Measurements from ENCODE around the gene PRCC.

PRCC gene

GRCh38 chr1:156813750-156814570 is 46.6 kb downstream of the PRCC start:
- H3F3A ChIP-seq (ENCODE audit: insufficient read depth, low read length), result no peaks in the 10 kb centered on the region
- TF ChIP-seq CTCF (IDR thresholded peaks at IDR 0.05; ENCODE audit: low read length) (peak; percentile 62), EZH2 (IDR thresholded peaks at IDR 0.05; ENCODE audit: borderline replicate concordance, low read length) (no peak)
- no peaks in the 10 kb centered on the region for H3K9me3 ChIP-seq (ENCODE audit: low read length)
- peaks cover 22% of the 10 kb centered on the region for H3K4me1 ChIP-seq (ENCODE audit: insufficient read depth, low read length, severe bottlenecking)
- H3K4me2 ChIP-seq (ENCODE audit: low read length), result peak overlapping the region; percentile 64
- H3K79me2 ChIP-seq (ENCODE audit: insufficient read depth, low read length), result no peaks in the 10 kb centered on the region
- peak overlapping the region; percentile 30; the same call in 1 of the 2 replicates for H3K9ac ChIP-seq (ENCODE audit: low read length)
- no peak overlapping the region for H2AFZ ChIP-seq (ENCODE audit: low read length)
- peak overlapping the region; percentile 53 for H3K4me3 ChIP-seq (ENCODE audit: low read depth, low read length, poor library complexity, severe bottlenecking)
- no peaks in the 10 kb centered on the region for H3K27me3 ChIP-seq (ENCODE audit: insufficient read depth, low read length)
- no peaks in the 10 kb centered on the region for H4K20me1 ChIP-seq (ENCODE audit: insufficient read depth, low read length)
- H3K9me2 ChIP-seq (ENCODE audit: low read depth, low read length), result no peaks in the 10 kb centered on the region
- H3K36me3 ChIP-seq (ENCODE audit: insufficient read depth, low read length), result no peaks in the 10 kb centered on the region
- no peak overlapping the region for H3K27ac ChIP-seq (ENCODE audit: low read depth, low read length, poor library complexity, severe bottlenecking)

- TF ChIP-seq CTCF (IDR thresholded peaks at IDR 0.05; ENCODE audit: low read length) (no peak), EZH2 (IDR thresholded peaks at IDR 0.05; ENCODE audit: borderline replicate concordance, low read length) (no peak)
- H3K9me2 ChIP-seq (ENCODE audit: low read depth, low read length), result no peaks in the 10 kb centered on the region
- peak overlapping the region; percentile 64; the same call in 1 of the 2 replicates for H3K4me2 ChIP-seq (ENCODE audit: low read length)
- H3K4me3 ChIP-seq (ENCODE audit: low read depth, low read length, poor library complexity, severe bottlenecking), result no peak overlapping the region
- no peaks in the 10 kb centered on the region for H3K36me3 ChIP-seq (ENCODE audit: insufficient read depth, low read length)
- H4K20me1 ChIP-seq (ENCODE audit: insufficient read depth, low read length), result no peaks in the 10 kb centered on the region
- H3K27ac ChIP-seq (ENCODE audit: low read depth, low read length, poor library complexity, severe bottlenecking), result no peak overlapping the region
- H2AFZ ChIP-seq (ENCODE audit: low read length), result no peak overlapping the region
- H3K9ac ChIP-seq (ENCODE audit: low read length), result peak overlapping the region; percentile 30; the same call in 1 of the 2 replicates
- no peaks in the 10 kb centered on the region for H3K79me2 ChIP-seq (ENCODE audit: insufficient read depth, low read length)
- H3K9me3 ChIP-seq (ENCODE audit: low read length), result no peaks in the 10 kb centered on the region
- H3F3A ChIP-seq (ENCODE audit: insufficient read depth, low read length), result no peaks in the 10 kb centered on the region
- H3K4me1 ChIP-seq (ENCODE audit: insufficient read depth, low read length, severe bottlenecking), result peaks cover 22% of the 10 kb centered on the region
- no peaks in the 10 kb centered on the region for H3K27me3 ChIP-seq (ENCODE audit: insufficient read depth, low read length)
Observed at GRCh38 chr1:156814571-156815260, 47.4 kb downstream of the PRCC start.

- no peaks in the 10 kb centered on the region for H4K20me1 ChIP-seq (ENCODE audit: insufficient read depth, low read length)
- H2AFZ ChIP-seq (ENCODE audit: low read length), result no peak overlapping the region
- peaks cover 22% of the 10 kb centered on the region for H3K4me1 ChIP-seq (ENCODE audit: insufficient read depth, low read length, severe bottlenecking)
- H3K4me2 ChIP-seq (ENCODE audit: low read length), result no peak overlapping the region
- no peak overlapping the region for H3K9ac ChIP-seq (ENCODE audit: low read length)
- no peaks in the 10 kb centered on the region for H3K79me2 ChIP-seq (ENCODE audit: insufficient read depth, low read length)
- H3K27ac ChIP-seq (ENCODE audit: low read depth, low read length, poor library complexity, severe bottlenecking), result no peak overlapping the region
- H3K36me3 ChIP-seq (ENCODE audit: insufficient read depth, low read length), result no peaks in the 10 kb centered on the region
- no peaks in the 10 kb centered on the region for H3K9me3 ChIP-seq (ENCODE audit: low read length)
- H3K4me3 ChIP-seq (ENCODE audit: low read depth, low read length, poor library complexity, severe bottlenecking), result no peak overlapping the region
- no peaks in the 10 kb centered on the region for H3F3A ChIP-seq (ENCODE audit: insufficient read depth, low read length)
- TF ChIP-seq CTCF (IDR thresholded peaks at IDR 0.05; ENCODE audit: low read length), result no peak
- H3K27me3 ChIP-seq (ENCODE audit: insufficient read depth, low read length), result no peaks in the 10 kb centered on the region
- no peaks in the 10 kb centered on the region for H3K9me2 ChIP-seq (ENCODE audit: low read depth, low read length)
Observed at GRCh38 chr1:156815307-156815826, 48.0 kb downstream of the PRCC start.
